Activated CD4-positive, alpha-beta T cell treated with anti-CD3 and anti-CD28 coated beads for 4 hours (primary cell): ENCODE measurements around the gene AGPAT1.

Source experiments
- DNase-seq, 2 donors: peaks; one replicate each; pipeline ENCODE4 v3.0.0-alpha.2; 2020

The AGPAT1 gene

DNA sequence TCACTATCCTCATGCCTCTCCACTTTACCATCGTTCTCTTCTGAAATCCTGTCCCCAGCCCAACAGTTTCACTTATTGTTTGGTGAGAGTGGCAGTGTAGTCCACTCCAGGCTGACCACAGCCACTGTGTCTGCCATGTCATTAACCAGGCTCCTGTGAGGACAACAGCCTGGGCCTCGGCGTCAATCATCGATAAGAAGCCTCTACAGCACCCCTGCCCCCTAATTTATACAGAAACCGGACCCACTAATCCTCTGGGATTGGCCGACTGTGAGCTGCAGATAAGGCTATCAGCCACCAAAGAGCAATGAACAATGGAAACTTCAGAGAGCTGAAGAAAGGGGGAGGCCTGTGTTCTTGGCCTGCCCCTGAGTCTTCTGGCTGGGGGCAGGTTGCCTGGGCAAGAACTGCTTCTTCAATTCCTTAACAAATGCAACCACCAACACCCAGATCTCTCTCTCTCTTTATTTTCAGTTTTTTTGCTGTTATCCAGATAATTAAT is 8.1 kb downstream of the AGPAT1 start:
- no peak for DNase-seq

DNA sequence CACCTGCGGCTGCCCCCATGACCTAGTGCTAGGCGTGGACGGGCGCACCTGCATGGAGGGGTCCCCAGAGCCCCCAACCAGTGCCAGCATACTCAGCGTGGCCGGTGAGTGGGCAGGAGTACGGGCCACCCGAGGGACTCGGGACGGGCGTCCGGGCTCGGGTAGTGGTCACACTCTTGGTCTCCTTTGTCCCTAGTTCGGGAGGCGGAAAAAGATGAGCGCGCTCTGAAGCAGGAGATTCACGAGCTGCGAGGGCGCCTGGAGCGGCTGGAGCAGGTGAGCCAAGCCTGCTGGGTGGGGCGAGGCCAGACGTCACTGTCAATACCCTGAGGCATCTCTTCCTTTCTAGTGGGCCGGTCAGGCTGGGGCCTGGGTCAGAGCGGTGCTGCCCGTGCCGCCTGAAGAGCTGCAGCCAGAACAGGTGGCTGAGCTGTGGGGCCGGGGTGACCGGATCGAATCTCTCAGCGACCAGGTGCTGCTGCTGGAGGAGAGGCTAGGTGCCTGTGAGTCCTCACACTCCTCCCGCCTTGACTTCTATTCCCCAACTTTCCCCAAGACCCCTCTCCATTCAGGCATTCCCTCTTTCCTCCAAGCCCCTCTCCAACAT is 8.6 kb downstream of the AGPAT1 start:
- DNase-seq = no peak

DNA sequence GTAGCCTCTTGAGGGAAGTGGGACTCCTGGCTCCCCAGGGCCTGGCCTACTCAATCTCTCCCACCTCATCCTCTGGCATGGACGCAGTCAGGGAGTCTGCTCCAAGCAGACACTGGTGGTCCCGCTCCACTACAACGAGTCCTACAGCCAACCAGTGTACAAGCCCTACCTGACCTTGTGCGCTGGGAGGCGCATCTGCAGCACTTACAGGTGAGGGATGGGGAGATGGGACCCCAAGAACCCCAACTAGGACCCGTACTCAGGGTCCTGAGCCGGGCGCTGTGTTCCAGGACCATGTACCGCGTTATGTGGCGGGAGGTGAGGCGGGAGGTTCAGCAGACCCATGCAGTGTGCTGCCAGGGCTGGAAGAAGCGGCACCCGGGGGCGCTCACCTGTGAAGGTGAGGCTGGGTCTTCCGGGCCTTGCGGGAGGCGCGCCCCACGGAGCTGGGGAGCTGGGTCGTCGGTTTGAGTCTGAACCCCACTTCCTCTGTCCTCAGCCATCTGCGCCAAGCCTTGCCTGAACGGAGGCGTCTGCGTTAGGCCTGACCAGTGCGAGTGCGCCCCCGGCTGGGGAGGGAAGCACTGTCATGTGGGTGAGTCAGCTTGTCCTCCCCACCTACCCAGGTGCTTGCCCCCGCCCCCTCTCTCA is 9.3 kb downstream of the AGPAT1 start:
- DNase-seq = no peak

DNA sequence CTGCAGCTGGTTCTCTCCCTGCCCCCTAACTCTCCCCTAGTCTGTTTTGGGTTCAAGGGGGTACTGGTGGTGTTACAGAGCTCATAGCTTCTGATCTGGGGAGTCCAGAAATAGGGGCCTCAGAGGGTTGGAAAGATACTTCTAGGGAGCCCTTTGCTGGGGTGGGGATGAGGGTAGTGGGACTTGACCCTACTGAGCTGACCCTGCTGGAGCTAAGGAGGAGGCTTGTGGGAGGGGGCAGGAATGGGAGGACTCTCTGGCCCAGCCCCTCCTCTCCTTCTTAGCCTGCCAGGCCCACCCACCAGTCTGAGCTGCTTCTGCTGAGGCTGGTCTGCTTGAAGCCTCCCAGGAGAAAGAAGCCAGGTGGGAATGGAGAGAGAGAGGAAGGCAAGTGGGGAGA is 11.6 kb downstream of the AGPAT1 start, which contains the start of gene EGFL8:
EGFL8 (plus strand) TSS at position 301 of the 400 bp plus-strand sequence. CDS start 1,571 bp downstream, outside the sequence.
- DNase-seq = no peak

DNA sequence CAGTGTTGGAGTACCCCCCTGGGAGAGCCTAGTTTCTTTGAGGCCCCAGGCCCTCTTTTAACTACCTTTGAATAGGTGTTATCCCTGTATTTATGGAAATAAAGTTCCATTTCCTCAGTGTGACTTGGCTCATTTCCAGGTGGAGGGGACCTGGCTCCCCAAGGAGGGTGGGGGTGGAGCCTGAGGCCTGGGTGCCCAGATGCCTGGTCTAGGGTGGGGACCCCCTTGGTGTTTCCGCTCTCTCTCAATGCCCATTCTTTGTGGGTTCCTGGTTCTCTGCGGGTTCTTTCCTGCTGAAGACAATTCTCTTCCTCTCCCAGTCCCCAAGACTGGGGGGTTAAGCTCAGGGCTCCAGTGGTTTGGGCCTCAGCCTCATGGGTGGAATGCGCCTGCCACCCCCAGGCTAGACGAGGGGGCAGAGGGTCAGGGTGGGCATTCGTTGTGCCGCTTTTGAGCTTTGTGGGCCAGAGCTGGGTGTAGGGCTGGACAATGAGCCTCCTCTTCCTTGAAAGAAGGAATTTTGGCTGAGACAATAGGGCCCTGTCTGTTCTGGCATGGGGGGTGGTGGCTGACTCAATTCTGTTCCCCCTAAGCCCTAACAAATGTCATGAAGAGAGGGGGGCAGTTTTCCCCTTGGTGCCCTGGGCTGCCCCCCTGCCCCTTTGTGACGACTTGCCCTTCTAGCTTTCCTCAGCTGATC is 12.2 kb downstream of the AGPAT1 start:
- DNase-seq = no peak

DNA sequence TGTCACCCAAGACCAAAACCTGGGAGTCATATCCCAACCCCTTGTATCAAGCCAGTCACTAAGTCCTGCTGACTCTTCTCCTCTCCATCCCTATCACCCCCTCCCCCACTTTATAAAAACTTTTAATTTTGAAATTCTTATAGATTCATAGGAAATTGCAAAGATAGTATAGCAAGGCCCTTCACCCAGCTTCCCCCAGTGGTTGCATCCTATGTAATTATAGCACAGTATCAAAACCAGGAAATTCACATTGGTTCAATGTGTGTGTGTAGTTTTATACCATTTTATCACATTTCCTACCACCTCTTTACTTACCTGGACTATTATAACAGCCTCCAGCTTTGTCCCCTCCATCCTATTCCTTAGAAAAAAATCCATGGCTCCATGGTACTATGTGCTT is 17.8 kb downstream of the AGPAT1 start:
- no peak for DNase-seq

DNA sequence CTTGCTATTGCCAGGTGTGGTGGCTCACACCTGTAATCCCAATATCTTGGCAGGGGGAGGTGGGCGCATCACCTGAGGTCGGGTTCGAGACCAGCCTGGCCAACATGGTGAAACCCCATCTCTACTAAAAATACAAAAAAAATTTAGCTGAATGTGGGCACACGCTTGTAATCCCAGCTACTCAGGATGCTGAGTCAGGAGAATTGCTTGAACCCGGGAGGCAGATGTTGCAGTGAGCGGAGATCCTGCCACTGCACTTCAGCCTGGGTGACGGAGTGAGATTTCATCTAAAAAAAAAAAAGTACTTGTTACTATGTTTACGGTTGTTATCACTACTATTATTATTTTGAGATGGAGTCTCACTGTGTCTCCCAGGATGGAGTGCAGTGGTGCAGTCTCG is 19.0 kb downstream of the AGPAT1 start:
- DNase-seq = no peak

DNA sequence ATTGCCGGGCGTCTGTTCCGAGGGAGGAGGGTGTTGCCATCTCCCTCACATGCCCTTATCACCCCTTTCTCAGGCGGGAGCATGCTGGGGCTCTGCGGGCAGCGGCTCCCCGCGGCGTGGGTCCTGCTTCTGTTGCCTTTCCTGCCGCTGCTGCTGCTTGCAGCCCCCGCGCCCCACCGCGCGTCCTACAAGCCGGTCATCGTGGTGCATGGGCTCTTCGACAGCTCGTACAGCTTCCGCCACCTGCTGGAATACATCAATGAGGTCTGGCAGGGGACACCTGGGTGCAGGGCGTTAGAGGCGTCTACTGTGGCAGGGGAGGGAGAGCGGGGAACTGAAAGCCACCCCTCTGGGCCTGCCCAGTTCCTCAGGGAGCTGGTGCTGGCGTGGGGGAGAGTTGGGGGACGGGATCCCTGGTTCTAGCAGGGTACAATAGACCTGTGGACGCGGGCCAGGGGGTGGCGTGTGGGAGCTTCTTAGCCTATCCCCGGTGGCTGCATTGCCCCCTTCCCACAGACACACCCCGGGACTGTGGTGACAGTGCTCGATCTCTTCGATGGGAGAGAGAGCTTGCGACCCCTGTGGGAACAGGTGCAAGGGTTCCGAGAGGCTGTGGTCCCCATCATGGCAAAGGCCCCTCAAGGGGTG is 21.2 kb downstream of the AGPAT1 start:
- peak; percentile 58 to 61 for DNase-seq

DNA sequence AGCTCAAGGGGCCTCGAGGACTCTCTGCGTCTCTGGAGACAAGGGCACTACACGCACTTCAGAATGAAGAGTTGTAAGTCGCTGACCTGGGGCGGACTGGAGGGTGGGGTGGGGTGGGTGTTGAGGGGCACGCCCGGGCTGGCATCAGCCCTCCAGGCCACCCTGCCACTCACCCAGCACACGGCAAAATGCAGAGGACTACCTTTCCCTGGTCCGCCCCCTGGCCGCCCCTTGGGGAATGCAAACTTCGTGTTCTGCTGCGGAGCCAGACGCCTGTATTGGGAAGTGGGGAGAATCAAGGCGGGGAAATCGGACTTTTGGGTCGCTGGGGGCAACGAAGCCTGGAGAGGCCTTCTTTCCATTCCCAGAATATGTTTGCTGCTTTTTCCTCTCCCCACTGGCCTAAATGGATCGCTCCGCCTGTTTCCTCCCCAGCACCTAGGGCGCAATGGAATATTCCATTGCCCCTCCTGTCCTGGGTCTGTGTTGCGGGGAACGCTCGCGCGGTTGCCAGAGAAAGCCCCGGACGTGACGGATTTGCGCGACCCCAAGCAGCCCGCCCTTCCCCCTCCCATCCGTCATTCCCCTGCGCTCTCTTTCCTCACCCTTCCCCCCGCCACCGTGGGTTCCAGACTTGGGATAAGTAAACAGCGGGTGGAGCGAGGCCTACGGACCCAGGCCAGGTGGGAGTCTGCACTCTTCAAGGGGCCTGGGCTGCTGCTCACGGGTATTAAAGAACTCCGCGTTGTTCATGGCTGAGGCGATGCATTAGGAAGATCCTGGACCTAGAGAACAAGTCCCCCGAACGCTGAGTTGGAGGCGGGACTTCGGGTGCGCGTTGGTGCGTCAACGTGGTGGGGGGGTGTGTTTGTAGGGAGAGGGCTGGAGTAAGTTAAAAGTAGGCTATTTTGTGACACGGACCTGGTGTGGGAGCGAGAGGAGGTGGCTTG is 22.0 kb downstream of the AGPAT1 start, which contains the start of gene PPT2:
PPT2 (plus strand) TSS at position 578 of the 950 bp plus-strand sequence. CDS start 454 bp downstream, outside the sequence.
- DNase-seq = peak; percentile 58 to 61

DNA sequence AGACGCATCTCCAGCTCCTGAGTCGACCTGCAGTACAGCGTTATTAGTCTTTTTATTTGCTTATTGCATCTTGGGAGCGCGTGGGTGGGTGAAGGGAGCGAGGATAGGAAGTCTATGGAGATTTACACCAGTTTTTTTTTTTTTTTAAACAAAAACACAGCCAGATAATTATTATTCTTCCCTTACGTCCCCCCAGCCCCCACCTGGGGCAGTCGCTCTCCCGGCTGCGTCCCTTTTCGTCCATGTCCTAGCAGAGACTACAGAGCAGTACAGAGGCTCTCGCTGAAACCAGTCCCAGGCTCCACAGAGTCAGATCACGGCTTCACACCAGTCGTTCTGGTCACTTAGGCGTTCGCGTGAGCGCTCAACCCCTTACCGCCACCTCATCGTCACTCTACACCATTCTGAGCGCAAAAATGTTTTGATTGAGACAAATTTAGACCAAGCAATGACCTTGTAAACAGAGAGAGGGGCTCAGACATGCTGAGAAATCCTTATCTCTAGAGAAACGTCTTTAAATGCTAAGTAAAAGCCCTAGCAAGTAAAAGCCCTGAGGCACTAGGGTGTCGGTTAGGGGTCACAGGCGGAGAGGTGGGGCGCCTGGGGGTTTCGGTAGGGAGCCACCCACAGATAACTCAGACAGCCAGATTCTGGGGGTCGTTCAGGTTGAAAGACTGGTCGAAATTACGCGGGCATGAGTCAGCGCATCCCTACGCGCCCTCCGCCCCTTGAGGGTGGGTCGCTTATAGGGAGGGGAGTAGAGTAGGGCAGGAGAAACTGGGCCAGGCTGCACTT is 22.9 kb downstream of the AGPAT1 start:
- no peak for DNase-seq

DNA sequence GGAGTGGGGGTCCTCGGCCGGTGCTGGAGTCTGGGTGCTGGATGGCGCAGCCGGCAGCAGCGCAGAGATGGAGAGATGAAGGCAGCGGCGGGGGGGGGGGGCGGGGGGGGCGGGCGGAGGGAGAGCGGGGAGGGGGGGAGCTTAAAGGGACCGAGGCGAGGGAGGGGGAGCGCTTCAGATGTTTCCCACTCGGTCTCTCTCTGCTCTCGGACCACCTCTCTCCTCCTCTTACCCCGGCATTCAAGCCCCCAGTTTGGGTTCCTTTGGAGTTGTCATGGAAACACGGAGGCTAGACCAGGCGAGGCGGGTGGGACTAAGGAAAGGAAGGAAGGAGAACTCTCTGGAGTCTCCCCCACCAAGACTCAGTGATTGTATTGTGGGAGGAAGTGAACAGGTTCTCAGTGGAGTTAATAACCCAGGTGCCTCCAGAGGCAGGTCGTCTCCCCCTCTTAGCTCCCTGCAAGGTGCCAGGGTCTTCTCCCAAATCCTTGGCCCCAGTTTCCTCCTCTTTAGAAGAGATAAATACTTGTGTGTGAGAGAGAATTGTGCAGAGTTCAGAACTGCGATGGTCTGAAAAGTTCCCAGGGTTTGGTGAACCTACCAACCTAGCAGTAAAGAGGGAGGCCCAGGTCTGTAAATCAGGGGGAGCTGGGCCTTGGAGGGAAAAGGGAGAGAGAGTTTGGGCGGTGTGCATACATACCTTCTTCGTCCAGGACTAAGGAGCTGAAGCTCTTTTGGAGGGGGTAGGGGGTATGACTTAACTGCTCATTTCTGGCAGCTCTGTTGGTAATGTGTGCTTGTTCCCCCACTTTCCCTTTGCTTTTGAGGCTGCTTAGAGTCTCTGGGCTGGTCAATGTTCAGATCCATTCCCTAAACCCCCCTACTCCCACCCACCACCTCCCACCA is 23.8 kb downstream of the AGPAT1 start, which contains the start of gene PRRT1:
PRRT1 (minus strand) TSS at position 77 of the 906 bp plus-strand sequence. CDS start 112 bp downstream, outside the sequence.
- DNase-seq = no peak

DNA sequence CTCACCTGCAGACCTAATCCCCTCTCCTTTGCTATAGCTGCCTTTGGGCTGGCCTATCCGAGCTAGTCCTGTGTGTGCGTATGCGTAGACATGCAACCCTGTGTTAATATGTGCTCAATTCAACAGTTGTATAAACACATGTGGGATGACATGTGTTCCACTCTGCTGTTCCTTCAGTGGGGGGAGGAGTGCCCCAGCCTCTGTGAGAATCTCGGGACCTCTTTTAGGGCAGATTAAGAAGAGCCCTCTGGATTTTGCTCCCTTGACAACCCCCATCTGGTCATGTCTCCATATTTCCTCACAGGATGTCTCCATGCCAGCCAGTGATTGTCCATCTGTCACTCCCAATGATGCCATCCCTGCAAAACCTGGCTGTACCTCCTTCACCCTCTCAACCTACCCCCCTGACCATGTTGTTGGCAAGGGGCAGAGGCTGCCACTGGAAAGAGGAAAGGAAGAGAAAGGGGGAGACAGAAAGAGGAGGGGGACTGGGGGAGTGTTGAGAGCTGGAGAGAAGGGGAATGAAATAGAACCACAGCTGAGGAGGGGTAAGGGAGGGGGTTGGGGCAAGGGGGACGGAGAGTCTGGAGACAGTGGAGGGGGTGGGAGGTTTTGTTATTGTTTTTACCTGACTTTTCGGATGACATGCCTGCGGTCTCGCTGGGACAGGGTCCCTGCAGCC is 24.6 kb downstream of the AGPAT1 start:
- DNase-seq = no peak

DNA sequence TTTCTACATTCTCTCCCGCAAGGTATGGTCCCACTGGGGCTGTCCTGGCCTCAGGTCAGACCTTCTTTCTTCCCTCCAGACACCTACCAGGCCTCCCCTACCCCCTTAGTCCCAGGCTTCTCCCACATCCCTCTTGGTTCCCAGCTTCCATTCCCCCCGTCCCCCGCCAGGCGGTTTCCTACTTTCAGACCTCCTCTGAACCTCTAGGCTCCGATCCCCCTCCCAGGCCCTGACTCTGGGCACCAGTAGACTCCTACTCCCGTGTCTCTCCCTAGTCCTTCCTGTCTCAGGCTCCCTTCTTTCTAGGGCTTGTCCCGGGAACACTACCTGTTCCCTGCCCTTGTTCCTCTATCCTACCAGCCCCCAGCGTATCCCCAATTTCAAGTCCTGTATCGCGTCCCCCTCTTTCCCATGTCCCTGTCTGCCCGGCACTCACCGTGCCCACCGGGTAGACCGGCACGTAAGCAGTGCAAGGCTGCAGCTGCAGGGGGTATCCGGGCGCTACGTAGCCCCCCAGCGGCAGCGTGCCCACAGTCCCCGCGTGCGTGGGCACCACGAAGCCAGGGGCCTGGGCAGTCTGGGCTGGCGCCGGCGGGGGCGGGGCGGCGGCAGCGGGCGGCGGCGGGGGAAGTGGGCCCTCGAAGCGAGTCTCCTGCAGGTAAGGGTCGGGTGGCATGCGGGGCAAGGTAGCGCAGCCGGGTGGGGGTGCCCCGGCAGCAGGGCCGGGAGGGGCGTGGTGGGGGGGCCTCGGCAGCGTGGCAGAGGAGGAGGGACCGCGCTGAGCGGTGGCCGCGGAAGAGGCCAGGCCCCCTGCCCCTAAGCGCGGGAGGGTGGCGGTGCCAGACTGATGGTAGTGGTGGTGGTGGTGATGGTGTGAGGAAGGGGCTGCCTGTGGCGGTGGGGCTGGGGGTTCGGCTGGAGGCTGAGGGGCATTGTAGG is 25.7 kb downstream of the AGPAT1 start:
- DNase-seq = no peak

DNA sequence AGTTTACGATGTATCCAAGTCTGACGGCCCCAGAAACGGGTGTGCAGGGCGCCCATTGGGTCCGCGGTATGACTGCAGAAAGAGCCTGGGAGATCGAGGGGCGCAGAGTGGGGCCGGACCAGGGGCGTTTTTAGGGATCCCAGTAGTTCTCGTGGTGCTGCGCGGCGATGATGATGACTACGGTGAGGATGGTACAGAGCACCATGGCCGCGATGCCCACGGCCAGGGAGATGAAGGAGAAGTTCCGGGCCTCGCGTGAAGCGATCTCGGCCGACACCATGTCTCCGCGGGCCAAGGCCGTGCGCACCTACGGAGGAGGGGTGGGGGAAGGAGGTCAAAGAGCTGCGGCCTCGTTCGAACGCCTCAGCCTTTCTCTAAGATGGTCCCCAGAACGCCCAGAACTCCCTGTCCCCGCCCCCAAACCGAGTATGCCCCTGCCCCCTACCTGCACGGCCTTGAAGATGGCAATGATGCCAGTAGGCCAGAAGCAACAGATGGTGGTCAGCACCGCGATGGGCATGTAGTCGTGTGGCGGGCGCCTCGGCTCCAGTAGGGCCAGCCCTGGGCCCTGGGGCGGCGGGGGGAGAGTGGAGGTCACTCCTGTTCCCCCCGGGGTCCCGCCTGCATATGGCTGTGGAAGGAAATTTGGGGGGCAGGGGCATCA is 26.7 kb downstream of the AGPAT1 start:
- no peak for DNase-seq

DNA sequence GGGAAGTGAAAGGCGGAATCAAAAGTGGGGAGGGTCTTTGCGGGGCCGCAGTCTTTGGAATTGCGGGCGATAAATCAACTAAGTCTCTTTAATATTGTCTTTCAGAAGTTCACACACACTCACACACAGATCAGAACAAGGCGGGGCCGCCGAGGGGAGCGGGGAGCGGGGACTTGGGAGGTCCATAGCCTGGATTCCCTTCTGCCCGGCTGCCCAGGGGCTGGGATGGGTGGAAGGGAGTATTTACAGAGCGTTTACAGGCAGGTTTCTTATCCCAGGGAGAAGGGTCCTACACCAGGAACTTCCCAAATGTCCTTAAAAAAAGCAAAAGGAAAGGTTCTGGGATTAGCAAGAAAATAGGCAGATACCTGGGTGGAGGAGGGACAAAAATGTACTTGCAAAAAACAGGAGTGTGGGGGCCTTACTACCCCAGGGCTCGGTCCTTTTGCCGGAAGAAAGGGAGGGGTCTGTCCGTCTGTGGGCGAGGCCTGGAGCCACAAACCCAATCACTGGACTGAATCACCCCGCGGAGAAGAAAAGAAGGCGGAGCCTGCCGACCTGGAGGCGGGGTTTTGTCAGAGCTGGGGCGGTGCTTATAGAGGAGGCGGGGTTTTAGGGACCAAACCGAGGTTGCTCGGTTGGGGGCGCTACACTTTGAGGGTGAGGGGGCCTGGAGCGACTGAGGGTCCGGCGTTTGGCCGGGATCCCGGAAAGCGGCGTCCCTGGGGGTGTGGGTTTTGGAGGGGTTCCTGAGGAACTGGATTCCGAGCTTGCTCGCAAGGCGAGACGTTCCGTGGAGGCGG is 27.4 kb downstream of the AGPAT1 start:
- DNase-seq = peak; percentile 60 to 70

DNA sequence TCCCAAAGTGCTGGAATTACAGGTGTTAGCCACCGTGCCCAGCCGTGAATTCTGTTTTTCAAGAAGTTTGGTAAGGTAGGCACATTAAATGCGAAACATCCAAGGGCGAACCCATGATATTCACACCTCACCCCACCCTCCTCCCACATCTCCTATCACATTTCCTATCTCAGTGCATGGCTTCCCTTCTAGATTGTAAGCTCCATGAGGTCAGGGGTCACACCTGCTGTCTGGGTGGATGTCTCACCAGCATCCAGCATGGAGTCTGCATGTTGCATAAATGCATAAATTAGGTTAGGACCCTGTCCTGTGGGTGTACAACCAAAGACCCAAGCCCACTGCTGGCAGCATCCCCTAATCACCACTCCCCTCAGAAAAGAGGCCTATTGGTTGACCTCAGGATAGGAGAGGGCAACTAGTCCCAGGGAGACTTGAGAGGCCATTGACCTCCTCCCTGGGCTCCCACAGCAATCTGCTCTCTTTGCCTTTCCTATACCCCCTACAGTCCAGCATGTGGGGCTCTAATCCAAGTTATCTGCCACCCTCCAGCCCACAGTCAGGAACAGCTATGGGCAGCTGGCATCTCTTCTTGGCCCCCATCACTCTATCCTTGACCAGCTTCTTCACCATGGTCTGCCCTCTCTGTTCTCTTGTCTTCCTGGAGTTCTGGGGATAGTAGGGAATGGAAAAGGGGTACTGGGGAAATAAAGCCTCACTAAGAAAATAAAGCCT is 28.3 kb downstream of the AGPAT1 start:
- DNase-seq = no peak
